ENCODE measurements around the gene OR6S1. TPM values are rescaled to one million over a fixed set of nuclear protein-coding genes. Genes with fewer than 3 reads are reported as not detected.
"Not testable (repeated sequence)": the region's sequence is repeated elsewhere in the genome, so short reads cannot be mapped to it uniquely, and the experiment has no call there.

OR6S1 gene
- total RNA-seq, 1 experiment from 2014 or later = not detected

DNA sequence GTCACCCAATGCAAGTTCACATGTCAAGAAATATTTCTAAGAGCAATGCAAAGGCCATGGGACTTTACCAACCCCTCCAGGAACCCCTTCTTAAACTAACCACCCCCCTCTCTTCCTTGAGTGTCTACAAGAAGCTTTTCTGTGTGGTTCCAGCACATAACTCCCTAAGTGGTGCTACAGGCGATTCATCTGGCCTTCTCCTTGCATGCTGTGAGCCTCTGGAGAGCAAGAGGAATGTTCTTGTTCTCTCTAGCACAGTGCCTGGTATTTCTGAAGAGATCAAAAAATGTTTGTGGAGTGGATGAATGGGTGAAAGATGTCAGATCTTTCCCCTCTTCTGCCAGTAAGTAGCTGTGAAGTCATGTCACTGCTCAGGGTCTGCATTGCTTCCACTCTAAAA, 44.4 kb downstream of the OR6S1 start:
- TF ChIP-seq KAT7 (CRISPR knock-in tag; IDR thresholded peaks at IDR 0.05; ENCODE audit: borderline replicate concordance) (no peak), ZNF219 (CRISPR knock-in tag; IDR thresholded peaks at IDR 0.05; ENCODE audit: borderline replicate concordance) (no peak), ZNF138 (CRISPR knock-in tag; conservative IDR thresholded peaks at IDR 0.05) (no peak), NR1H2 (CRISPR knock-in tag; IDR thresholded peaks at IDR 0.05) (no peak)
- TF ChIP-seq, protein P1, sequence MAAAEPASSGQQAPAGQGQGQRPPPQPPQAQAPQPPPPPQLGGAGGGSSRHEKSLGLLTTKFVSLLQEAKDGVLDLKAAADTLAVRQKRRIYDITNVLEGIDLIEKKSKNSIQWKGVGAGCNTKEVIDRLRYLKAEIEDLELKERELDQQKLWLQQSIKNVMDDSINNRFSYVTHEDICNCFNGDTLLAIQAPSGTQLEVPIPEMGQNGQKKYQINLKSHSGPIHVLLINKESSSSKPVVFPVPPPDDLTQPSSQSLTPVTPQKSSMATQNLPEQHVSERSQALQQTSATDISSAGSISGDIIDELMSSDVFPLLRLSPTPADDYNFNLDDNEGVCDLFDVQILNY (CRISPR knock-in tag; IDR thresholded peaks at IDR 0.05) = no peak
- TF ChIP-seq, protein P2, sequence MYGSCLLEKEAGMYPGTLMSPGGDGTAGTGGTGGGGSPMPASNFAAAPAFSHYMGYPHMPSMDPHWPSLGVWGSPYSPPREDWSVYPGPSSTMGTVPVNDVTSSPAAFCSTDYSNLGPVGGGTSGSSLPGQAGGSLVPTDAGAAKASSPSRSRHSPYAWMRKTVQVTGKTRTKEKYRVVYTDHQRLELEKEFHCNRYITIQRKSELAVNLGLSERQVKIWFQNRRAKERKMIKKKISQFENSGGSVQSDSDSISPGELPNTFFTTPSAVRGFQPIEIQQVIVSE (CRISPR knock-in tag; IDR thresholded peaks at IDR 0.05; ENCODE audit: borderline replicate concordance) = no peak
- TF ChIP-seq, protein P3, sequence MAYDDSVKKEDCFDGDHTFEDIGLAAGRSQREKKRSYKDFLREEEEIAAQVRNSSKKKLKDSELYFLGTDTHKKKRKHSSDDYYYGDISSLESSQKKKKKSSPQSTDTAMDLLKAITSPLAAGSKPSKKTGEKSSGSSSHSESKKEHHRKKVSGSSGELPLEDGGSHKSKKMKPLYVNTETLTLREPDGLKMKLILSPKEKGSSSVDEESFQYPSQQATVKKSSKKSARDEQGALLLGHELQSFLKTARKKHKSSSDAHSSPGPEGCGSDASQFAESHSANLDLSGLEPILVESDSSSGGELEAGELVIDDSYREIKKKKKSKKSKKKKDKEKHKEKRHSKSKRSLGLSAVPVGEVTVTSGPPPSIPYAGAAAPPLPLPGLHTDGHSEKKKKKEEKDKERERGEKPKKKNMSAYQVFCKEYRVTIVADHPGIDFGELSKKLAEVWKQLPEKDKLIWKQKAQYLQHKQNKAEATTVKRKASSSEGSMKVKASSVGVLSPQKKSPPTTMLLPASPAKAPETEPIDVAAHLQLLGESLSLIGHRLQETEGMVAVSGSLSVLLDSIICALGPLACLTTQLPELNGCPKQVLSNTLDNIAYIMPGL (CRISPR knock-in tag; IDR thresholded peaks at IDR 0.05) = no peak
- DNase-seq (ENCODE audit: low spot score) (no peak), ATAC-seq (no peak)
- ChIA-PET POLR2A (no interaction called here), CTCF (interaction anchor here (1.5 kb wide), 1 partner anchor 9 kb away, joined by 5 read pairs; no protein-coding TSS in a partner anchor)
- H3K27ac Mint-ChIP-seq = no peak overlapping the region
- no peaks in the 10 kb centered on the region for H3K36me3 Mint-ChIP-seq
- H3K4me1 Mint-ChIP-seq = peaks cover 6% of the 10 kb centered on the region; the same call in 1 of the 2 replicates
- no peaks in the 10 kb centered on the region for H3K27me3 Mint-ChIP-seq (ENCODE audit: low read depth)
- H3K9me3 Mint-ChIP-seq = no peaks in the 10 kb centered on the region
- H3K4me3 Mint-ChIP-seq = no peak overlapping the region

GRCh38 chr14:20595726-20596125, 45.8 kb downstream of the OR6S1 start:
- H3K4me1 Mint-ChIP-seq; H3K36me3 Mint-ChIP-seq; DNase-seq (ENCODE audit: low spot score); H3K4me3 Mint-ChIP-seq; H3K27ac Mint-ChIP-seq; ATAC-seq; POLR2A ChIA-PET; H3K27me3 Mint-ChIP-seq (ENCODE audit: low read depth); H3K9me3 Mint-ChIP-seq; CTCF ChIA-PET: not testable (repeated sequence)

- Mint-ChIP-seq H3K36me3 (no peaks in the 10 kb centered on the region), H3K4me1 (peaks cover 2% of the 10 kb centered on the region), H3K4me3 (no peak overlapping the region), H3K27ac (no peak overlapping the region), H3K9me3 (no peaks in the 10 kb centered on the region), H3K27me3 (ENCODE audit: low read depth) (no peaks in the 10 kb centered on the region; the same call in 1 of the 2 replicates)
- no peak for DNase-seq (ENCODE audit: low spot score)
- POLR2A ChIA-PET = no interaction called here
- CTCF ChIA-PET = no interaction called here
- ATAC-seq = no peak
- TF ChIP-seq, protein P4, sequence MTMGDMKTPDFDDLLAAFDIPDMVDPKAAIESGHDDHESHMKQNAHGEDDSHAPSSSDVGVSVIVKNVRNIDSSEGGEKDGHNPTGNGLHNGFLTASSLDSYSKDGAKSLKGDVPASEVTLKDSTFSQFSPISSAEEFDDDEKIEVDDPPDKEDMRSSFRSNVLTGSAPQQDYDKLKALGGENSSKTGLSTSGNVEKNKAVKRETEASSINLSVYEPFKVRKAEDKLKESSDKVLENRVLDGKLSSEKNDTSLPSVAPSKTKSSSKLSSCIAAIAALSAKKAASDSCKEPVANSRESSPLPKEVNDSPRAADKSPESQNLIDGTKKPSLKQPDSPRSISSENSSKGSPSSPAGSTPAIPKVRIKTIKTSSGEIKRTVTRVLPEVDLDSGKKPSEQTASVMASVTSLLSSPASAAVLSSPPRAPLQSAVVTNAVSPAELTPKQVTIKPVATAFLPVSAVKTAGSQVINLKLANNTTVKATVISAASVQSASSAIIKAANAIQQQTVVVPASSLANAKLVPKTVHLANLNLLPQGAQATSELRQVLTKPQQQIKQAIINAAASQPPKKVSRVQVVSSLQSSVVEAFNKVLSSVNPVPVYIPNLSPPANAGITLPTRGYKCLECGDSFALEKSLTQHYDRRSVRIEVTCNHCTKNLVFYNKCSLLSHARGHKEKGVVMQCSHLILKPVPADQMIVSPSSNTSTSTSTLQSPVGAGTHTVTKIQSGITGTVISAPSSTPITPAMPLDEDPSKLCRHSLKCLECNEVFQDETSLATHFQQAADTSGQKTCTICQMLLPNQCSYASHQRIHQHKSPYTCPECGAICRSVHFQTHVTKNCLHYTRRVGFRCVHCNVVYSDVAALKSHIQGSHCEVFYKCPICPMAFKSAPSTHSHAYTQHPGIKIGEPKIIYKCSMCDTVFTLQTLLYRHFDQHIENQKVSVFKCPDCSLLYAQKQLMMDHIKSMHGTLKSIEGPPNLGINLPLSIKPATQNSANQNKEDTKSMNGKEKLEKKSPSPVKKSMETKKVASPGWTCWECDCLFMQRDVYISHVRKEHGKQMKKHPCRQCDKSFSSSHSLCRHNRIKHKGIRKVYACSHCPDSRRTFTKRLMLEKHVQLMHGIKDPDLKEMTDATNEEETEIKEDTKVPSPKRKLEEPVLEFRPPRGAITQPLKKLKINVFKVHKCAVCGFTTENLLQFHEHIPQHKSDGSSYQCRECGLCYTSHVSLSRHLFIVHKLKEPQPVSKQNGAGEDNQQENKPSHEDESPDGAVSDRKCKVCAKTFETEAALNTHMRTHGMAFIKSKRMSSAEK (CRISPR knock-in tag; IDR thresholded peaks at IDR 0.05; ENCODE audit: borderline replicate concordance) = no peak
- TF ChIP-seq, protein P5, sequence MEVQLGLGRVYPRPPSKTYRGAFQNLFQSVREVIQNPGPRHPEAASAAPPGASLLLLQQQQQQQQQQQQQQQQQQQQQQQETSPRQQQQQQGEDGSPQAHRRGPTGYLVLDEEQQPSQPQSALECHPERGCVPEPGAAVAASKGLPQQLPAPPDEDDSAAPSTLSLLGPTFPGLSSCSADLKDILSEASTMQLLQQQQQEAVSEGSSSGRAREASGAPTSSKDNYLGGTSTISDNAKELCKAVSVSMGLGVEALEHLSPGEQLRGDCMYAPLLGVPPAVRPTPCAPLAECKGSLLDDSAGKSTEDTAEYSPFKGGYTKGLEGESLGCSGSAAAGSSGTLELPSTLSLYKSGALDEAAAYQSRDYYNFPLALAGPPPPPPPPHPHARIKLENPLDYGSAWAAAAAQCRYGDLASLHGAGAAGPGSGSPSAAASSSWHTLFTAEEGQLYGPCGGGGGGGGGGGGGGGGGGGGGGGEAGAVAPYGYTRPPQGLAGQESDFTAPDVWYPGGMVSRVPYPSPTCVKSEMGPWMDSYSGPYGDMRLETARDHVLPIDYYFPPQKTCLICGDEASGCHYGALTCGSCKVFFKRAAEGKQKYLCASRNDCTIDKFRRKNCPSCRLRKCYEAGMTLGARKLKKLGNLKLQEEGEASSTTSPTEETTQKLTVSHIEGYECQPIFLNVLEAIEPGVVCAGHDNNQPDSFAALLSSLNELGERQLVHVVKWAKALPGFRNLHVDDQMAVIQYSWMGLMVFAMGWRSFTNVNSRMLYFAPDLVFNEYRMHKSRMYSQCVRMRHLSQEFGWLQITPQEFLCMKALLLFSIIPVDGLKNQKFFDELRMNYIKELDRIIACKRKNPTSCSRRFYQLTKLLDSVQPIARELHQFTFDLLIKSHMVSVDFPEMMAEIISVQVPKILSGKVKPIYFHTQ (CRISPR knock-in tag; IDR thresholded peaks at IDR 0.05) = no peak
- no peak for TF ChIP-seq CBFB (CRISPR knock-in tag; IDR thresholded peaks at IDR 0.05; ENCODE audit: low read depth)
- TF ChIP-seq GRHL2 (CRISPR knock-in tag; IDR thresholded peaks at IDR 0.05; ENCODE audit: insufficient replicate concordance, severe bottlenecking) = no peak
- no peak for TF ChIP-seq NFE2L1 (CRISPR knock-in tag; IDR thresholded peaks at IDR 0.05)
- no peak for TF ChIP-seq MYBL2 (CRISPR knock-in tag; IDR thresholded peaks at IDR 0.05)
- TF ChIP-seq ZNF263 (CRISPR knock-in tag; IDR thresholded peaks at IDR 0.05; ENCODE audit: low read depth) = no peak
- TF ChIP-seq EMX1 (CRISPR knock-in tag; IDR thresholded peaks at IDR 0.05) = no peak
- TF ChIP-seq, protein P6, sequence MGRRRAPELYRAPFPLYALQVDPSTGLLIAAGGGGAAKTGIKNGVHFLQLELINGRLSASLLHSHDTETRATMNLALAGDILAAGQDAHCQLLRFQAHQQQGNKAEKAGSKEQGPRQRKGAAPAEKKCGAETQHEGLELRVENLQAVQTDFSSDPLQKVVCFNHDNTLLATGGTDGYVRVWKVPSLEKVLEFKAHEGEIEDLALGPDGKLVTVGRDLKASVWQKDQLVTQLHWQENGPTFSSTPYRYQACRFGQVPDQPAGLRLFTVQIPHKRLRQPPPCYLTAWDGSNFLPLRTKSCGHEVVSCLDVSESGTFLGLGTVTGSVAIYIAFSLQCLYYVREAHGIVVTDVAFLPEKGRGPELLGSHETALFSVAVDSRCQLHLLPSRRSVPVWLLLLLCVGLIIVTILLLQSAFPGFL (CRISPR knock-in tag; IDR thresholded peaks at IDR 0.05; ENCODE audit: borderline replicate concordance) = no peak
- TF ChIP-seq TP53 (CRISPR knock-in tag; IDR thresholded peaks at IDR 0.05) = no peak
- TF ChIP-seq NFYB (CRISPR knock-in tag; conservative IDR thresholded peaks at IDR 0.05; ENCODE audit: low read depth) = no peak
- no peak for TF ChIP-seq MXD4 (CRISPR knock-in tag; IDR thresholded peaks at IDR 0.05; ENCODE audit: borderline replicate concordance)
Measured at GRCh38 chr14:20592574-20592973, 48.9 kb downstream of the OR6S1 start.
